Measurements from ENCODE around the gene RARRES2.

The RARRES2 gene

GRCh38 chr7:150376560-150376959 lies 35.1 kb upstream of the RARRES2 start:
- DNase-seq = no peak

GRCh38 chr7:150375662-150376521 lies 34.5 kb upstream of the RARRES2 start:
- DNase-seq = no peak

DNA sequence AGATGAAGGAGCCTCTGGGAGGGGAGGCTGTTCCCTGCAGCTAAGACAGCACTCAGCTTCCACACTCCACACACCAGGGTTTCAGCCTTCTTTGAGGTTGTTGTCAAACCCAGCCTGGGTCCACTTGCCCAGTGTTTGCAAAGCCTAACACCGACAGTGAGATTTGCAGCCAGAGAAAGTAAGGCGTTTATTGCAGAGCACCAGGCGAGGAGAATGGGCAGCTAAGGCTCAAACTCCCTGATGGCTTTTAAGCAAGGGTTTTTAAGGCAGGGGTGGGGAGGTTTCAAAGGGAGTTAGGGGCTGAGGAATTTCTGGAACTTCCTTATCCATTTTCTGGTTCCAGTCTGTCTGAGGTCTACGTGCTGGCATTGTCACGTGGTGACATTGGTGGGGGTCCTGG lies 33.0 kb upstream of the RARRES2 start:
- DNase-seq = no peak

DNA sequence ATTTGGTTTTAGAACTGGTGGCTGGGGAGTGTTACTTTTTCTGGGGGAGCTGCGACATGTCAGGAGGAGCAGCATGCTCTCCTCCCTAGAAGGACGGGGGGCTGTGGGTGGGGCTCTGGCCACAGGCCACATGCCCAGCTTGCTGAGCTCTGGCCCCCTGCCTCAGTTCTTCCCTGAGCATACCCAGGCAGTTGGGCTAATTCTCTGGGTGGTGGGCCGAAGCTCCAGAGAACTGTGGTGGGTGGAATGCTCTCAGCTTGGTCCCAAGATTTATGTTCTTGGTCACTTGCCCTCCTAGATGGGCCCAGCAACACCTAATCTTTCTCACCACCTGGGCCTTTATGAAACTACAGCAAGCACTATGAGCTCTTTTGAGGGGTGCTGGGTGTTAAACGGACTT lies 32.6 kb upstream of the RARRES2 start:
- DNase-seq = no peak

- no peak for DNase-seq
Observed at GRCh38 chr7:150373049-150373801, 31.8 kb upstream of the RARRES2 start.

DNA sequence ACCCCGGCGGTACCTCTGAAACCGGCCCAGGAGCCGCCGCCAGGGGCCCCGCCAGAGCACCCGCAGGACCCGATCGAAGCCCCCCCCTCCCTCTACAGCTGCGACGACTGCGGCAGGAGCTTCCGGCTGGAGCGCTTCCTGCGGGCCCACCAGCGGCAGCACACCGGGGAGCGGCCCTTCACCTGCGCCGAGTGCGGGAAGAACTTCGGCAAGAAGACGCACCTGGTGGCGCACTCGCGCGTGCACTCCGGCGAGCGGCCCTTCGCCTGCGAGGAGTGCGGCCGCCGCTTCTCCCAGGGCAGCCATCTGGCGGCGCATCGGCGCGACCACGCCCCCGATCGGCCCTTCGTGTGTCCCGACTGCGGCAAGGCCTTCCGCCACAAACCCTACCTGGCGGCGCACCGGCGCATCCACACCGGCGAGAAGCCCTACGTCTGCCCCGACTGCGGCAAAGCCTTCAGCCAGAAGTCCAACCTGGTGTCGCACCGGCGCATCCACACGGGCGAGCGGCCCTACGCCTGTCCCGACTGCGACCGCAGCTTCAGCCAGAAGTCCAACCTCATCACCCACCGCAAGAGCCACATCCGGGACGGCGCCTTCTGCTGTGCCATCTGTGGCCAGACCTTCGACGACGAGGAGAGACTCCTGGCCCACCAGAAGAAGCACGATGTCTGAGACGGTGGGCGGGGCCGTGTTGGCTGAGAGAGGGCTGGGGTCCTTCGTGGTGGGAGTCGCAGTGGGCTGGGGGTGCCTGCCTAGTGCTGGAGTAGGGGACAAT lies 31.0 kb upstream of the RARRES2 start:
- no peak for DNase-seq

- DNase-seq = no peak
Observed at GRCh38 chr7:150371996-150372270, 30.5 kb upstream of the RARRES2 start.

DNA sequence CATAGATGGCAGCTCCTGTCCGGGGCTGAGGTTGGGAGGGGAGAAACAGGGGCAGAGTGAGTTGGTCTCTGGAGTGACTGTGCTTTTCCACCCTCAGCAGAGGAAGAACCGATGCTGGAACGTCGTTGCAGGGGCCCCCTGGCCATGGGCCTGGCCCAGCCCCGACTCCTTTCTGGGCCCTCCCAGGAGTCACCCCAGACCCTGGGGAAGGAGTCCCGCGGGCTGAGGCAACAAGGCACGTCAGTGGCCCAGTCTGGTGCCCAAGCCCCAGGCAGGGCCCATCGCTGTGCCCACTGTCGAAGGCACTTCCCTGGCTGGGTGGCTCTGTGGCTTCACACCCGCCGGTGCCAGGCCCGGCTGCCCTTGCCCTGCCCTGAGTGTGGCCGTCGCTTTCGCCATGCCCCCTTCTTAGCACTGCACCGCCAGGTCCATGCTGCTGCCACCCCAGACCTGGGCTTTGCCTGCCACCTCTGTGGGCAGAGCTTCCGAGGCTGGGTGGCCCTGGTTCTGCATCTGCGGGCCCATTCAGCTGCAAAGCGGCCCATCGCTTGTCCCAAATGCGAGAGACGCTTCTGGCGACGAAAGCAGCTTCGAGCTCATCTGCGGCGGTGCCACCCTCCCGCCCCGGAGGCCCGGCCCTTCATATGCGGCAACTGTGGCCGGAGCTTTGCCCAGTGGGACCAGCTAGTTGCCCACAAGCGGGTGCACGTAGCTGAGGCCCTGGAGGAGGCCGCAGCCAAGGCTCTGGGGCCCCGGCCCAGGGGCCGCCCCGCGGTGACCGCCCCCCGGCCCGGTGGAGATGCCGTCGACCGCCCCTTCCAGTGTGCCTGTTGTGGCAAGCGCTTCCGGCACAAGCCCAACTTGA lies 29.9 kb upstream of the RARRES2 start:
- no peak for DNase-seq

DNA sequence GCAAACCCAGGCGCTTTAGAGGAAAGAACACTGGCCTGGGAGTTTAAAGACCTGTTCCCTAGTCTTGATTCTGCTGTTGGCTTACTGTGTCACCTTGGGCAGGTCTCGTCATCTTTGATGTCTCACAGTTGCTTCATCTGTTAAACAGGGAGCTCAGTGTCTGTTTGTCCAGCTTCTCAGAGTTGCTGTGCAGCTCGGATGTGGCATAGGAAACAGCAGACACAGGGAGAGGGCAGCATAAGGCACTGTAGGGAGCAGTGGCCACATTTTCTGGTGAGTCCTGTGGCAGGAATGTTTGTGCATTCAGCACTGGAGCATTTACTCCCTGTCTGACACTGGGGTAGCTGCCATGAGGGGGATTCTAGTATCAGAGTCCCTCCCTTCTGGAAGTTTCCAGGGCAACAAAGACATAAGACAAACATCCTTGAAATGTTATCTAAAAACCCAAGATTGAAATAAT lies 29.2 kb upstream of the RARRES2 start:
- DNase-seq = no peak

DNA sequence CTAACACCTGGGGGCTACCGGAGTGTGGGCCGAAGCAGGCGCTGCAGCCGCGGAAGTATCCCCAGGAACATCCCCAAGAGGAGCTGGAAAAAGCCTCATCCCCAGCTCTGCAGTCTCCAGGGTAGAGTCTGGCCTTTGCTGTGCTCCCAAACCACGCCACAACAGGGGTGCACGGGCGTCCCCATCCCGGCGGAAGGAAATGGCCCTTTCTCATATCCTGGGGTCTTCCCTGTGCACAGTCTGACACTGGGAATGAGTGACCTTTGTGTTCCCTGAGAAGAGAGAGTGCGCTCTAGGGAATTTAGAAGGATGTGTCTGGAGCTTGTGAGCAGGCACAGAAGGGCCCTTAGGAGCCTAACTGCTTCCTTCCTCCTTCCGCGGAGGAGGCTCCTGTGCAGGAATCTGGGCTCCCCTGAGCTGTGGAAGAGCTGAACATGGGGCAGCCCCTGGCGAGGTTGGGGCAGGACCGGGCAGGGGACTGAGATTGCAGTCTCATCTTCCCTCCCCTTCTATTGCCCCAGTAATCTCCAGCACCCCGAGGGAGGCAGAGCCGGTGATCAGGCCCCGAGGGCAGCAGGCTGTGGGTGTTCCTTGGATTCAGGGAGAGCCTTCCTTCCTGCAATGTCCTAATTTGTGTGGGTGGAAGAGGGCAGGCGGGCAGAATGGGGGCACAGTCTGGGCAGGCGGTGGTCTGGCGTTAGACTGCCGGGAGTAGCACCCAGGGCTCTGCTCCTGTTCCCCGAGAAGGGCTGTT lies 28.5 kb upstream of the RARRES2 start:
- DNase-seq = no peak

DNA sequence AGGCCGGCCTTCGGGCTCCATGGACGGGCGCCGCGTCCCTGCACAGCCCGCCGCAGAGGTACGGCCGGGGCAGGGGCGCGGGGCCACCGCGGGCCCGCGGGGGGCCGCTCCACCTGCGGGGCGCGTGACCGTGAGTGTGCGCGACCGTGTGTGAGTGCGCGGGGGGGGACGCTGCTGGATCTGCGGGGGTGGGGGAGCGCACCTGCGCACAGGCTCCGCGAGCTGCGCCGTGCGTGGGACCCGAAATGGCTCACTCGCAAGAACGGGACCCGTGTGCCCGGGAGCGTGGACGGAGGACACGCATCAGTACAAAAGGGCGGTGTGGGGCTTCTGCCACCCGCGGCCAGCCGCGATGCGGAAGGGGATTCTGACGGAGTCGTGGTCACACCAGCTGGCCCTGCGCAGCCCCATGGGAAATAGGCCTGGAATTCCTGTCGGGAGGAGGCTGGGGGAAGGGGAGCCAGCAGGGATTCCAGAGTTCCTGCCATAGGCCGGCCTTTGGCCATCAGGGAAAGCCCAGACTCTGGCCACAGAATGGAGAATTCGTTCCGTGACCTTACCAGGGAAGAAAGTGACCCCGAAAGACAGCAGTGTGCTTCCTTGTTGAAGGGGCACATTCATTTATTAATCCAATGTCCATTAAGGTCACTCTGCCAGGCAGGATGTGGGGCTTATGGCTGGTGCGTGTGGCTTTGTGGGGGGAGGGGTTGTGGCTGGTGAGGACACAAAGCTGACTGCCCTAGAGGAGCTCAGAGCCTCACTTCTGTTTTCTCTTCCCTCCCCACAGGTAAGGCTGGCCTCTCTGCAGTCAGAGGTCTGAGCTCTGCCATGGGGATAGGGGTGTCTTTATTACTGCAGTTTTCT lies 27.7 kb upstream of the RARRES2 start:
- peak; percentile 47 for DNase-seq

- peak; percentile 67 for DNase-seq
Observed at GRCh38 chr7:150368096-150368883, 26.9 kb upstream of the RARRES2 start, which contains the start of gene REPIN1. Gene REPIN1, plus strand, starts transcription at chr7:150368822. Its CDS starts 890 bp downstream, at chr7:150369712.

- DNase-seq = peak; percentile 84
Observed at GRCh38 chr7:150367677-150368095, 26.3 kb upstream of the RARRES2 start.

GRCh38 chr7:150365673-150366398 lies 24.4 kb upstream of the RARRES2 start:
- no peak for DNase-seq

DNA sequence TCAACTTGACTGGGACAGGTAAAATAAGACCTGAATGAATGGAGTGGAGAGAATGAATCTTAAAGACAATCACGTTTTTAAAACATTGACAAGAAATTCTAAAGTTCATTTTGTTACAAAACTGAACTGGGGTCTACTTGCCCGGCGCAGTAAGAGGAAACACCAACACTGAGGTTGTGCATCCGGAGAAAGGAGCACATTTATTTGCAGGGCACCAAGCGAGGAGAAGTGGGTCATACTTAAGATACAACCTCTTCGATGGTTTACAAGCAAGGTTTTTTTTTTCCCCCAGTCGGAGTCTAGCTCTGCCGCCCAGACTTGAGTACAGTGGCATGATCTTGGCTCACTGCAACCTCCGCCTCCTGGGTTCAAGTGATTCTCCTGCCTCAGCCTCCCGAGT lies 23.8 kb upstream of the RARRES2 start:
- DNase-seq = no peak

DNA sequence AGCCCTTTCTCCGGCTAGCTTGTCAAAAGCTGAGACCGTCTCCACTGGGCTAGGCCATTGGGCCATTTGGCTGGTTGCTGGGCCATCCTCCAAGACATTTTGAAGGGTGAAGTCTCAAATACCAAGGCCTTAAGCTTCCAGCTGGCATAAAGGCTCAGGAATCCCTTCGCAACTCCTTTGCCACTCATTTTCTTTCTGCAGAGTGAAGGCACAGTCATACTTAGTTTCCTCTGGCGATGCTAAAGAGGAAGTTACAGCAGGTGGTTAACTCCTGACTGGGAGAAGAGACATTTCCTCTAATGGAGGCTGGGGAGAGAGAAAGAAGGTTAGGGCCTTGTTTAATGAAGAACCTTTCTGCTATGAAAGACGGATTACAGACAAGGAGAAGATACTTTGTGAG lies 22.4 kb upstream of the RARRES2 start:
- no peak for DNase-seq

GRCh38 chr7:150363370-150363769 lies 21.9 kb upstream of the RARRES2 start:
- DNase-seq = no peak

DNA sequence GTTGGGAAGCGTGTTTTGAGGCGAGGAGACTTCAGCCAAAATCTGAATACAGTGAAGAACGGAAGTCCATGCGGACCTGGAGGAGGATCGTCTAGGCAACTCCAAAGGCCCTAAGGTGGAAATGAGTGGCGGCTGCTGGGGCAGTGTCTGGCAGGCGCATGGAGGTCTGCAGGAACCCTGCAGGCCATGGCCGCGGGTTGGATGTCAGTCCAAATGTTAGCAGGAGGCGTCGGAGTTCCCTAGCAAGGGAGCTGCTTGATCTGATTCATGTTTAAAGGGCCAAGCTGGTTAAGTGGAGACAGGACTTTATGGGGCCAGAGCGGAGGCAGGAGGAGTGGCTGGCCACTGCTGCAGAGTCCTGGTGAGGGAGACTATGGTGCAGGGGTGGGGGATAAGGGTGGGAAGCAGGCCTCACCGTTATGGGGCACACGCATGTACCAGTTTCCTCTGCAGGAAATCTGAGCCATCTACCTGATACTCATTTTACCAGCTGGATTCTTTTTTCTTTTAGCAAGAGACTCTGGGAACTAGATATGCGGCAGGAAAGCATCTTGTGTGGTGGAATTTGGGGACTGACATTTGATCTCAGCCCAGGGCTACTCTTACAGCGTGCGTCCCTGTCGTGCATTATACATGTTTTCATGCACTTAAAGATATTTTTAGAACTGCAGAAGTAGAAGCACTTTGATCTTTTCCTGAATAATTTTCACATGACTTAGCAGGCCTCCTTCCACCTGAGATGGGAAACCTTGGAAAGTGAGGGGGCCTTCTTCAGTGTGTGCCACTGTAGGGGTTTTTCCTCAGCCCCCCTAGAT lies 20.6 kb upstream of the RARRES2 start:
- DNase-seq = no peak
